GM12878 (cell line): ENCODE data around the gene CA10. TPM values are rescaled to one million over a fixed set of nuclear protein-coding genes. Genes with fewer than 3 reads are reported as not detected.

Experiments used
- ATAC-seq: fragments of 200-7000 bp; cut with Tn5 transposase; 3 replicates; pipeline ENCODE4 v1.9.1; 2020; ENCODE audit warnings: mild to moderate bottlenecking, moderate library complexity
- BruUV-seq: library from RNA; stranded (reverse); fragments of 400-500 nt; replicated peaks from 2 replicates; lab custom pipeline; 2021; lab: Mats Ljungman, UMichigan
- CTCF ChIA-PET: fragments of 300-600 bp; sonication (Branson Sonifier 250); formaldehyde crosslinking; extraction: SDS; loops from one replicate; lab custom pipeline; 2021; ENCODE audit warnings: inconsistent platforms; lab: Yijun Ruan, JAX
- POLR2A ChIA-PET: fragments of 350-600 bp; formaldehyde crosslinking; extraction: SDS; loops from one replicate; lab custom pipeline; 2021; ENCODE audit warnings: inconsistent platforms; lab: Charles Lee
- RAD21 ChIA-PET: fragments of 300-600 bp; sonication (Branson Sonifier 250); formaldehyde crosslinking; loops from one replicate; lab custom pipeline; 2023; ENCODE audit warnings: antibody characterized with exemption; ENCODE audit not compliant: unreplicated experiment; lab: Charles Lee
- SMC1A ChIA-PET: fragments of 300-600 bp; sonication (Branson Sonifier 250); formaldehyde crosslinking; loops from one replicate; lab custom pipeline; 2023; ENCODE audit not compliant: unreplicated experiment, uncharacterized antibody; lab: Charles Lee
- DNase-seq: peaks from one replicate; pipeline ENCODE4 v3.0.0-alpha.2; 2011; ENCODE audit warnings: low read depth, low spot score
- FAIRE-seq: peaks from 3 replicates; lab custom pipeline; 2011; peaks lifted over from hg19 to GRCh38; lab: Jason Lieb, UNC
- H2AFZ ChIP-seq: 2 replicates; pipeline ENCODE4 v1.6.0; 2011; ENCODE audit warnings: low read depth, low read length, control low read depth; ENCODE audit not compliant: control insufficient read depth
- H3K27ac ChIP-seq: 2 replicates; pipeline ENCODE4 v1.5.1; 2011; ENCODE audit warnings: control low read depth; ENCODE audit not compliant: control insufficient read depth, insufficient read depth
- H3K27me3 ChIP-seq, 2 experiments: replicated peaks in 1 of 2; 2 replicates each; pipeline versions ENCODE4 v1.6.0 to v1.6.1; 2011; ENCODE audit warnings: low read length in 1 of 2; ENCODE audit not compliant: control insufficient read depth in 2 of 2, insufficient read depth in 2 of 2
- H3K36me3 ChIP-seq, 2 experiments: 2 replicates each; pipeline ENCODE4 v1.5.1; 2011; ENCODE audit warnings: low read length in 1 of 2; ENCODE audit not compliant: control insufficient read depth in 2 of 2, insufficient read depth in 2 of 2
- H3K4me1 ChIP-seq: 2 replicates; pipeline ENCODE4 v1.6.1; 2011; ENCODE audit warnings: mild to moderate bottlenecking, low read length, moderate library complexity, mixed read lengths; ENCODE audit not compliant: control insufficient read depth, insufficient read depth
- H3K4me2 ChIP-seq: 2 replicates; pipeline ENCODE4 v1.6.0; 2011; ENCODE audit warnings: control low read depth; ENCODE audit not compliant: control insufficient read depth, insufficient read depth
- H3K4me3 ChIP-seq: fragments of 200-600 bp; sonication (generic); 2 replicates; pipeline ENCODE4 v1.5.1; 2016
- H3K79me2 ChIP-seq: 2 replicates; pipeline ENCODE4 v1.6.0; 2011; ENCODE audit warnings: low read length; ENCODE audit not compliant: control insufficient read depth, insufficient read depth
- H3K9ac ChIP-seq: 2 replicates; pipeline ENCODE4 v1.8.0; 2011; ENCODE audit warnings: low read length, control low read depth, mixed read lengths; ENCODE audit not compliant: control insufficient read depth, insufficient read depth
- H3K9me3 ChIP-seq: replicated peaks from 3 replicates; pipeline ENCODE4 v1.5.1; 2011; ENCODE audit warnings: mild to moderate bottlenecking, low read length; ENCODE audit not compliant: control insufficient read depth, insufficient read depth
- H4K20me1 ChIP-seq: 2 replicates; pipeline ENCODE4 v1.6.0; 2011; ENCODE audit not compliant: control insufficient read depth, insufficient read depth
- BACH1 ChIP-seq: fragments of 450-650 bp; IDR thresholded peaks from 2 replicates; pipeline ENCODE4 v1.6.1; 2017; ENCODE audit warnings: mild to moderate bottlenecking, borderline replicate concordance
- IRF4 ChIP-seq: IDR thresholded peaks from 2 replicates; pipeline ENCODE4 v1.6.1; 2011; ENCODE audit warnings: low read depth, low read length
- MEF2A ChIP-seq: IDR thresholded peaks from 2 replicates; pipeline ENCODE4 v1.6.1; 2011; ENCODE audit warnings: low read depth, mild to moderate bottlenecking, low read length, moderate library complexity; ENCODE audit not compliant: insufficient read depth
- NFIC ChIP-seq: IDR thresholded peaks from 2 replicates; pipeline ENCODE4 v1.6.1; 2012; ENCODE audit warnings: low read depth, mild to moderate bottlenecking, inconsistent platforms, low read length, moderate library complexity
- POLR2AphosphoS2 ChIP-seq: IDR thresholded peaks from 2 replicates; pipeline ENCODE4 v1.6.1; 2011; ENCODE audit warnings: low read depth, mild to moderate bottlenecking, low read length, improper control_type of control experiment, moderate library complexity
- RAD21 ChIP-seq: IDR thresholded peaks from 2 replicates; pipeline ENCODE4 v1.6.1; 2011; ENCODE audit warnings: mild to moderate bottlenecking, low read depth, low read length, moderate library complexity; ENCODE audit not compliant: insufficient read depth
- SREBF1 ChIP-seq: IDR thresholded peaks from 2 replicates; pipeline ENCODE4 v1.6.1; 2012; ENCODE audit warnings: mild to moderate bottlenecking, low read length
- STAT3 ChIP-seq: IDR thresholded peaks from 2 replicates; pipeline ENCODE4 v1.6.1; 2011; ENCODE audit warnings: low read depth, low read length, improper control_type of control experiment
- TBL1XR1 ChIP-seq: IDR thresholded peaks from 2 replicates; pipeline ENCODE4 v1.6.1; 2012; ENCODE audit warnings: low read depth, low read length, improper control_type of control experiment
- TCF12 ChIP-seq: IDR thresholded peaks from 2 replicates; pipeline ENCODE4 v1.6.1; 2011; ENCODE audit warnings: low read depth, mild to moderate bottlenecking, low read length
- ZBED1 ChIP-seq: IDR thresholded peaks from 2 replicates; pipeline ENCODE4 v1.6.1; 2016; ENCODE audit warnings: borderline replicate concordance
- WGBS: methylation state at CpG from one replicate; pipeline ENCODE4 v1.1.6; 2016; ENCODE audit warnings: low lambda C conversion rate; ENCODE audit not compliant: insufficient replicate concordance, insufficient coverage; ENCODE audit errors: missing lambda C conversion rate; 5-methylcytosine and 5-hydroxymethylcytosine counted together
- in situ Hi-C: fragments of 300-500 bp; cut with MboI; formaldehyde crosslinking; loops from 9 replicates; pipeline ENCODE4 v1.14.3; 2018; ENCODE audit warnings: mixed read lengths
- intact Hi-C: fragments of 100-400 bp; cut with micrococcal nuclease; formaldehyde crosslinking; loops from one replicate; pipeline ENCODE4 v1.14.2; 2022; ENCODE audit not compliant: unreplicated experiment
- polyA plus RNA-seq, 11 experiments: library from polyadenylated mRNA; depleted of rRNA in 4 of 11; unstranded in 6 of 11; stranded (reverse) in 5 of 11; fragments of >200 nt; fragmentation: Nextera tagmentation in 4 of 11; fragmentation: Illumina TruSeq in 1 of 11; extraction: Ambion mirVana in 4 of 11; extraction: Trizol in 1 of 11; gene quantifications; 1 replicate in 1 of 11; 2 replicates in 10 of 11; pipeline versions ENCODE4 v1.2.1 to v1.2.3, GENCODE V29; 2011 to 2016; ENCODE audit warnings: inconsistent platforms in 2 of 11, missing spikeins in 2 of 11, low read depth in 1 of 11
- total RNA-seq, 4 experiments: library from RNA; depleted of rRNA in 3 of 4; stranded (reverse); fragments of >200 nt in 3 of 4; fragmentation: Illumina TruSeq in 1 of 4; extraction: Trizol in 1 of 4; gene quantifications; 2 replicates each; pipeline versions ENCODE4 v1.2.1 to v1.2.3, GENCODE V29; 2013 to 2021
- TF ChIP-seq, protein P1 (sequence below): IDR thresholded peaks from 2 replicates; pipeline ENCODE4 v1.6.1; 2011; ENCODE audit warnings: borderline replicate concordance, low read depth, mild to moderate bottlenecking, moderate library complexity, low read length; ENCODE audit not compliant: insufficient read depth, poor library complexity, severe bottlenecking
- TF ChIP-seq, protein P2 (sequence below): fragments of 450-650 bp; IDR thresholded peaks from 2 replicates; pipeline ENCODE4 v1.6.1; 2017; ENCODE audit warnings: mild to moderate bottlenecking, low read depth, inconsistent platforms; ENCODE audit not compliant: poor library complexity, severe bottlenecking
- TF ChIP-seq, protein P3 (sequence below): IDR thresholded peaks from 2 replicates; pipeline ENCODE4 v1.6.1; 2011; ENCODE audit warnings: borderline replicate concordance, low read depth, mild to moderate bottlenecking, moderate library complexity, mixed read lengths, low read length; ENCODE audit not compliant: insufficient read depth; ENCODE audit errors: extremely low read length
- TF ChIP-seq, protein P4 (sequence below): fragments of 450-650 bp; IDR thresholded peaks from 2 replicates; pipeline ENCODE4 v1.6.1; 2016; ENCODE audit warnings: mild to moderate bottlenecking, moderate library complexity, borderline replicate concordance

Gene CA10
- total and polyA plus RNA-seq, 10 of the 15 experiments (the other 5 are each of a cell fraction or from before 2014, with no cell fraction given) = not detected

DNA sequence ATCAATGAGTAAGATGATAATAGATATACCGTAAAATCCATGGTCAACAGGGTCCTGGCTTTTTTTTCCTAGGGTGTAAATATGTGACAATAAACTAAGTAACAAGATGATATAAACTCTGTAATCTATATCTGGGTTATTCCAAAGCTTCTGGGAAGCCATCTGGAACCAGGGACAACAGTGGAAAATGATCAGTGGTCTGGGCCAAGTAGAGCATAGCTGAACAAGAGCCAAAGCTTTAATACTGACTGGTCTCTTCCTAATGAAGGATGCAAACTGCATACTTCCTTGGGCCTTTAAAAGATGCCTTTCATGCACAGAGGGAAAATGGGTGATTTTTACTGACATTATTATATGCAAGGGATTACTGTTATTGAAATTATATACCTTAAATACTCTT is 8.9 kb downstream of the CA10 start:
- ChIA-PET POLR2A (no interaction called here), RAD21 (no interaction called here), CTCF (no interaction called here), SMC1A (no interaction called here)
- 52% methylated on average over 1 of the region's 1 CpG for WGBS
- H3K9ac ChIP-seq = no peak overlapping the region
- H3K4me1 ChIP-seq = no peaks in the 10 kb centered on the region
- H3K27ac ChIP-seq = no peak overlapping the region
- ATAC-seq (no peak), DNase-seq (no peak), FAIRE-seq (no peak)
- BruUV-seq = no TSS peak
- intact Hi-C loops = no loop called here
- H4K20me1 ChIP-seq = no peaks in the 10 kb centered on the region
- H2AFZ ChIP-seq = no peak overlapping the region
- no peaks in the 10 kb centered on the region for H3K9me3 ChIP-seq
- H3K79me2 ChIP-seq = no peaks in the 10 kb centered on the region
- TF ChIP-seq RAD21 = no peak
- TF ChIP-seq, protein P1, sequence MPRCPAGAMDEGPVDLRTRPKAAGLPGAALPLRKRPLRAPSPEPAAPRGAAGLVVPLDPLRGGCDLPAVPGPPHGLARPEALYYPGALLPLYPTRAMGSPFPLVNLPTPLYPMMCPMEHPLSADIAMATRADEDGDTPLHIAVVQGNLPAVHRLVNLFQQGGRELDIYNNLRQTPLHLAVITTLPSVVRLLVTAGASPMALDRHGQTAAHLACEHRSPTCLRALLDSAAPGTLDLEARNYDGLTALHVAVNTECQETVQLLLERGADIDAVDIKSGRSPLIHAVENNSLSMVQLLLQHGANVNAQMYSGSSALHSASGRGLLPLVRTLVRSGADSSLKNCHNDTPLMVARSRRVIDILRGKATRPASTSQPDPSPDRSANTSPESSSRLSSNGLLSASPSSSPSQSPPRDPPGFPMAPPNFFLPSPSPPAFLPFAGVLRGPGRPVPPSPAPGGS = no peak
- TF ChIP-seq, protein P2, sequence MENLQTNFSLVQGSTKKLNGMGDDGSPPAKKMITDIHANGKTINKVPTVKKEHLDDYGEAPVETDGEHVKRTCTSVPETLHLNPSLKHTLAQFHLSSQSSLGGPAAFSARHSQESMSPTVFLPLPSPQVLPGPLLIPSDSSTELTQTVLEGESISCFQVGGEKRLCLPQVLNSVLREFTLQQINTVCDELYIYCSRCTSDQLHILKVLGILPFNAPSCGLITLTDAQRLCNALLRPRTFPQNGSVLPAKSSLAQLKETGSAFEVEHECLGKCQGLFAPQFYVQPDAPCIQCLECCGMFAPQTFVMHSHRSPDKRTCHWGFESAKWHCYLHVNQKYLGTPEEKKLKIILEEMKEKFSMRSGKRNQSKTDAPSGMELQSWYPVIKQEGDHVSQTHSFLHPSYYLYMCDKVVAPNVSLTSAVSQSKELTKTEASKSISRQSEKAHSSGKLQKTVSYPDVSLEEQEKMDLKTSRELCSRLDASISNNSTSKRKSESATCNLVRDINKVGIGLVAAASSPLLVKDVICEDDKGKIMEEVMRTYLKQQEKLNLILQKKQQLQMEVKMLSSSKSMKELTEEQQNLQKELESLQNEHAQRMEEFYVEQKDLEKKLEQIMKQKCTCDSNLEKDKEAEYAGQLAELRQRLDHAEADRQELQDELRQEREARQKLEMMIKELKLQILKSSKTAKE = no peak
- no peak for TF ChIP-seq BACH1
- TF ChIP-seq ZBED1 = no peak
- no peak for TF ChIP-seq IRF4
- TF ChIP-seq STAT3 = no peak
- no peak for TF ChIP-seq POLR2AphosphoS2
- TF ChIP-seq SREBF1 = no peak
- no peak for TF ChIP-seq TBL1XR1
- TF ChIP-seq, protein P3, sequence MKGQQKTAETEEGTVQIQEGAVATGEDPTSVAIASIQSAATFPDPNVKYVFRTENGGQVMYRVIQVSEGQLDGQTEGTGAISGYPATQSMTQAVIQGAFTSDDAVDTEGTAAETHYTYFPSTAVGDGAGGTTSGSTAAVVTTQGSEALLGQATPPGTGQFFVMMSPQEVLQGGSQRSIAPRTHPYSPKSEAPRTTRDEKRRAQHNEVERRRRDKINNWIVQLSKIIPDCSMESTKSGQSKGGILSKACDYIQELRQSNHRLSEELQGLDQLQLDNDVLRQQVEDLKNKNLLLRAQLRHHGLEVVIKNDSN = no peak
- no peak for TF ChIP-seq TCF12
- TF ChIP-seq, protein P4, sequence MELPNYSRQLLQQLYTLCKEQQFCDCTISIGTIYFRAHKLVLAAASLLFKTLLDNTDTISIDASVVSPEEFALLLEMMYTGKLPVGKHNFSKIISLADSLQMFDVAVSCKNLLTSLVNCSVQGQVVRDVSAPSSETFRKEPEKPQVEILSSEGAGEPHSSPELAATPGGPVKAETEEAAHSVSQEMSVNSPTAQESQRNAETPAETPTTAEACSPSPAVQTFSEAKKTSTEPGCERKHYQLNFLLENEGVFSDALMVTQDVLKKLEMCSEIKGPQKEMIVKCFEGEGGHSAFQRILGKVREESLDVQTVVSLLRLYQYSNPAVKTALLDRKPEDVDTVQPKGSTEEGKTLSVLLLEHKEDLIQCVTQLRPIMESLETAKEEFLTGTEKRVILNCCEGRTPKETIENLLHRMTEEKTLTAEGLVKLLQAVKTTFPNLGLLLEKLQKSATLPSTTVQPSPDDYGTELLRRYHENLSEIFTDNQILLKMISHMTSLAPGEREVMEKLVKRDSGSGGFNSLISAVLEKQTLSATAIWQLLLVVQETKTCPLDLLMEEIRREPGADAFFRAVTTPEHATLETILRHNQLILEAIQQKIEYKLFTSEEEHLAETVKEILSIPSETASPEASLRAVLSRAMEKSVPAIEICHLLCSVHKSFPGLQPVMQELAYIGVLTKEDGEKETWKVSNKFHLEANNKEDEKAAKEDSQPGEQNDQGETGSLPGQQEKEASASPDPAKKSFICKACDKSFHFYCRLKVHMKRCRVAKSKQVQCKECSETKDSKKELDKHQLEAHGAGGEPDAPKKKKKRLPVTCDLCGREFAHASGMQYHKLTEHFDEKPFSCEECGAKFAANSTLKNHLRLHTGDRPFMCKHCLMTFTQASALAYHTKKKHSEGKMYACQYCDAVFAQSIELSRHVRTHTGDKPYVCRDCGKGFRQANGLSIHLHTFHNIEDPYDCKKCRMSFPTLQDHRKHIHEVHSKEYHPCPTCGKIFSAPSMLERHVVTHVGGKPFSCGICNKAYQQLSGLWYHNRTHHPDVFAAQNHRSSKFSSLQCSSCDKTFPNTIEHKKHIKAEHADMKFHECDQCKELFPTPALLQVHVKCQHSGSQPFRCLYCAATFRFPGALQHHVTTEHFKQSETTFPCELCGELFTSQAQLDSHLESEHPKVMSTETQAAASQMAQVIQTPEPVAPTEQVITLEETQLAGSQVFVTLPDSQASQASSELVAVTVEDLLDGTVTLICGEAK = no peak
- TF ChIP-seq NFIC = no peak
- TF ChIP-seq MEF2A = no peak
- H3K4me2 ChIP-seq = no peak overlapping the region
- in situ Hi-C loops = no loop called here
- no peaks in the 10 kb centered on the region for H3K36me3 ChIP-seq
- no peaks in the 10 kb centered on the region for H3K27me3 ChIP-seq
- no peak overlapping the region for H3K4me3 ChIP-seq
